Lower leg skin (tissue), 3 donors: ENCODE results near the gene OAS2.

ENCODE experiments used
- CTCF ChIP-seq, 3 donors: fragments of 450-650 bp; IDR thresholded peaks; one replicate each; pipeline ENCODE4 v1.5.1; 2016; ENCODE audit warnings: antibody characterized with exemption in 3 of 3, mild to moderate bottlenecking in 3 of 3, moderate library complexity in 2 of 3
- POLR2A ChIP-seq, 2 donors: fragments of 450-650 bp; IDR thresholded peaks; one replicate each; pipeline ENCODE4 v1.6.1; 2016 to 2017; ENCODE audit warnings: antibody characterized with exemption in 2 of 2, mild to moderate bottlenecking in 1 of 2, moderate library complexity in 1 of 2

- TF ChIP-seq CTCF (IDR thresholded peaks at IDR 0.05), result no peak
- TF ChIP-seq POLR2A (IDR thresholded peaks at IDR 0.05), result no peak
Observed at GRCh38 chr12:113014565-113014964, 36.2 kb downstream of the OAS2 start.
